T-helper 2 cell treated with Interferon-gamma antibody and Interleukin-4, amounts not matched to agents 100 ng/mL and 5 ng/mL, for 36 hours (primary cell): Measurements from ENCODE around the gene SENP8. TPM values are rescaled to one million over a fixed set of nuclear protein-coding genes. Genes with fewer than 3 reads are reported as not detected.

ENCODE experiments used
- intact Hi-C: fragments of 100-400 bp; cut with micrococcal nuclease; formaldehyde crosslinking; loops from one replicate; pipeline ENCODE4 v1.15.1; 2023
- total RNA-seq: library from RNA; stranded (reverse); gene quantifications from 2 replicates; pipeline ENCODE4 v1.2.3, GENCODE V29; 2022

Gene SENP8
- total RNA-seq, 1 donor from 2014 or later: 1.3 TPM

DNA sequence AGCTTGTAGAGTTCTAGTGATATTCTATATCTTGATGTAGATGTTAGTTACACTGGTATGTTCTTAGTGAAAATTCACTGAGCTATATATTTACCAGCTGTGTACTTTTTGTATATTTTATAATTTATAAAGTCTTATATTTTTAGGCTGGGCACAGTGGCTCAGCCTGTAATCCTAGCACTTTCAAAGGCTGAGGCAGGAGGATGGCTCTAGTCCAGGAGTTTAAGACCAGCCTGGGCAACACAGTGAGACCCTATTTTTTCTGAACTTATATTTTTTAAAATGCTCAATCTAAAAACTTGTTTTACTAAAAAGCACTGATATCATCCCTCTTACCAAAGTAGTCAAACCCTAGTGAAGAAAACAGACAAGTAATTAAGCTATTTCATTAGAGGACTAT is 5.4 kb upstream of the SENP8 start:
- intact Hi-C loops: no loop called here

DNA sequence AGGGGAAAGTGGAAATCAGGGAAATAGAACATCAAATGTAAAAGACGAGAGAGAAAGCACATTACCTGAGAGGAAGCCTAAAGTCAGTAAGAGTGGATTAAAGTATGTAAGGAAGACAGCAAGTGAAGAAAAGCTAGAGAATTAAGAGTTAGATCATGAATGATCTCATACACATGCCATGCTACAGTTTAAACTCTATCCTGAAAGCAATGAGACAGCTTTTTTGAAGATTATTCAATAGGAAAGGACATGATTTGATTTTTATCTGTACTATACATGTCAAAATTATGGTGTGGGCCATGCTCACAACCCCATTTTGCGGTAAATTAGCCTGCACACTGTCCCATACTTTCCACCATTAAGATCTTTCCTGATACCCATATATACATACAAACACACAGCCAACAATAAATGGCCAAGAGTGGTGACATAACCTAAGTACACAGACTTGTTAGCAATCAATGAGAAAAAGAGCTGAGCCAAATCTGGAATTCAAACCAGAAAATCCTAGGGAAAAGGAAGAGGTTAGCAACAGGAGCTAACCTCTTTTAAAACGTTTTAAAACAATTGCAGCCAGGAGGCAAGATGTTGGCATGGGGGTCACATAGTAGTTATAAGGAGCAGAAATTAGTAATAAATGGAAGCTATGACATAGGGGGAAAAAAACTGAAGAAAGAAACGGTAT is 4.7 kb upstream of the SENP8 start:
- intact Hi-C loops: no loop called here

GRCh38 chr15:72116731-72117485 is 1.3 kb upstream of the SENP8 start:
- intact Hi-C loops: loop anchor here (1.0 to 5.0 kb wide), 2 partner anchors 155 to 355 kb away; partner anchors contain the start of genes ARIH1 and PARP6

- intact Hi-C loops: loop anchor here (1.0 to 5.0 kb wide), 4 partner anchors 111 to 355 kb away; partner anchors contain the start of genes ARIH1, HEXA and PARP6
These were observed 652 bp upstream of the SENP8 start for GRCh38 chr15:72117486-72118016.

GRCh38 chr15:72124218-72124617 is 6.0 kb downstream of the SENP8 start:
- intact Hi-C loops: no loop called here

DNA sequence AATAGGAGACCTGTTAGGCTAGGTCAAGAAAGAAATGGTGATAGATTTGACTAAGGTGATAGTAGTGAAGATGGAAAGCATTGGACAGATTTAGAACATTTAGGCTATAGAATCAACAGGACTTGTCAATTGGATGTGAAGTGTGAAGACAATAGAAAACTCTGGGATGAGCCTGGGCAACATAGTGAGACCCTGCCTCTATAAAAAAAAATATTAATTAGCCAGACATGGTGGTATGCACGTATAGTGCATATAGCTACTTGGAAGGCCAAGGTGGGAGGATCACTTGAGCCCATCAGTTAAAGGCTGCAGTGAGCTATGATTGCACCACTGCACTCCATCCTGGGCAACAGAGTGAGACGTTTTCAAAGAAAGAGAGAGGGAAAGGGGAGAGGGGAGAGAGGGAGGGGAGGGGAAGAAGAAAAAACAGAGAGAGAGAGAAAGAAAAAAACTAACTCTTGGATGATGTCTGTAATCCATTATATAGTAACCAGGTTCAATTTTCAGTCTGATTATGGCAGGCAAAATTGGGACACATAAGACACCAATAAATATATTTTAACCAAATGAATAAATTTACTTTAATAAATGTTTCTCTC is 9.6 kb downstream of the SENP8 start:
- intact Hi-C loops: no loop called here

GRCh38 chr15:72128359-72128758 is 10.2 kb downstream of the SENP8 start:
- intact Hi-C loops: no loop called here

- intact Hi-C loops: no loop called here
These were observed 12.1 kb downstream of the SENP8 start for GRCh38 chr15:72130272-72130671.

DNA sequence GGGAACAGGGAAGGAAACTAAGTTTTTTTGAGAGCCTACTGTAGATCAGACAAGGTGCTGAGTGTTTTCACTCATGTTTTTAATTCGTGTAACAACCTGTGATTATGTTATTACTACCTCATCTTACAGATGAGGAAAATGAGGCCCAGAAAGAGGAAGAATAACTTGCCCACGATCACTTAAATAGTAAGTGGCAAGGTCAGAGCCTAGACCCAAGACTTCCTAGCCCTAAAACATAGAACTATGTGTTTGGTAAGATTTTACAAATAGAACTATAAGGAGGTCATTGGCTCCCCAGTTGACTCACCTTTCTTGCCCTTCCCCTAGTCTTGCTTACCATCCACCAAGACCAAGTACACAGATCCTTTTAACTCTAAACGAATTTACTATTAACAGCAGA is 13.7 kb downstream of the SENP8 start:
- intact Hi-C loops: no loop called here

DNA sequence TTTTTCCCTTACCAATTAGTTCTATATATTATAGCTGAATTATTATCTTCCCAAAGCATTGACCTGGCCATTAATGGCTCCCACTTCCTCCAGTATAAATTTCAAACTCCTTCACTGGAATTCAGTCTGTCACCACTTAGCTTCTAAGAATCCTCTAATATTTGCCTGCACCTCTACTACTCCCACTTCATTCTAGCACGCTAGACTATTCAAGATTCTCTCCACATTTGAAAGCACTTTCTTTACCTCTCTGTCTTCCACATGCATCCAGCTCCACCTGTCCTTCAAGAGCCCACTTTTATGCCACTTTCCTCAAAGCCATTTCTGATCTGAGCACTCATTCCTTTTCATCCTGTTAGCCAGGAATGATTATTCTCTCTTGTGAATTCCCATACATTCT is 15.0 kb downstream of the SENP8 start:
- intact Hi-C loops: no loop called here

GRCh38 chr15:72135719-72136118 is 17.5 kb downstream of the SENP8 start:
- intact Hi-C loops: no loop called here

DNA sequence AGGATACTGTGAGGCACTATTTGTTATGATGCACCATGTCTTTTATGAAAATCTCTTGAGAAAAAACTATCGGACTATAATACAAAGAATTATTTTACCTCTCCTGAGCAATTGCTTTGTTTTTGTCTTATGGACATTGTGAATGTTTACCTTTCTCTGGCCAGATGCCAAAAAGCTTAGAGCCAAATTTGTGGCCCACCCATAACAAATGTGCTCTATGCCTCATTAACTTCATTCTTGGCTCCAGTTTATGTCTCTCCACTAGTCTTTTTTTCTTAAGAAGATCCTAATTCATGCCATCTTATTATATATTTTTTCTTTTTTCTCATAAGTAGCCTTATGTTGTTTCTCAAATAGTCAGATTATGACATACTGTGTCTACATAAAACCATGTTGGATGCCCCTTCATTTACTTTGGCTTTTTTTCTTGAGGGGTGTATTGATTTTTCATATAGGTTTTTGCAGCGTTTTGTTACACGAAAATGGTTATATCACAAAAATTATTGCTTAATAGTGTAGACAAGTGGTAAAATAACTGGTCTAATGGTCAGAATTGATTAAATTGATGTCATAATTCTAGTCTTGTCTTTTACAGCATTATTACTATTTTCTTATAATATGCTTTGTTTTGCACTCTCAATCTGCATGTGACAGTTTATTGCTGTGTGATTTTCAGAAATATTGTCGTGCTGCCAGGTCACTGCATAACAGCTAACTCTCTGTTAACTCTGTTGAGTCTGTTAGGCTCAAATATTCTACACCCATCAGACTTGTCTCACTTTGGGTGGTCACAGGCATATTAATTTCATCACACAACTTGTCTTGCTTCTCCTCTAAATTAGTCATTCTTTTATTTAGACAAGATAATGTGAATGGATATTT is 18.2 kb downstream of the SENP8 start:
- intact Hi-C loops: no loop called here

DNA sequence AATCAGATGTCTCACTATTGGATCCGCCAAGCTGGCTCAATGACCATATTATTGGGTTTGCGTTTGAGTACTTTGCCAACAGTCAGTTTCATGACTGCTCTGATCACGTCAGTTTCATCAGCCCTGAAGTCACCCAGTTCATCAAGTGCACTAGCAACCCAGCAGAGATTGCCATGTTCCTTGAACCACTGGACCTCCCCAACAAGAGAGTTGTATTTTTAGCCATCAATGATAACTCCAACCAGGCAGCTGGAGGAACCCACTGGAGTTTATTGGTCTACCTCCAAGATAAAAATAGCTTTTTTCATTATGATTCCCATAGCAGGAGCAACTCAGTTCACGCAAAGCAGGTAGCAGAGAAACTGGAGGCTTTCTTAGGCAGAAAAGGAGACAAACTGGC is 21.5 kb downstream of the SENP8 start:
- intact Hi-C loops: no loop called here

GRCh38 chr15:72140088-72140487 is 21.9 kb downstream of the SENP8 start:
- intact Hi-C loops: no loop called here

- intact Hi-C loops: no loop called here
These were observed 23.2 kb downstream of the SENP8 start for GRCh38 chr15:72141171-72142084.

DNA sequence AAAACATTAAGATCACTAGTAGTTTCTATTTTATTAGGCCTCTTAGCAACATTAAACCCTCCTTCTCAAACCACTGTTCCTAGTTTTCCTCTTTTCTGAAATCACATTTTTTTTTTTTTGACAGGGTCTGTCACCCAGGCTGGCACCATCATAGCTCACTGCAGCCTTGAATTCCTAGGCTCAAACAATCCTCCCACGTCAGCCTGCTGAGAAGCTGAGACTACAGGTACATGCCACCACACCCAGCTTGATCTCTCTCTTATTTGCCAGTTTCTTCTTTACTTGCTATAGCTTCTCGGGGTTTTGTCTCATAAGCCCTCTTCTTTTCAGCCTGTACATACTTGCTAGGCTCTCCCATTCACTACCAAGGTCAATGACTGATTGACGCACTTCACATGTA is 28.0 kb downstream of the SENP8 start:
- intact Hi-C loops: no loop called here

DNA sequence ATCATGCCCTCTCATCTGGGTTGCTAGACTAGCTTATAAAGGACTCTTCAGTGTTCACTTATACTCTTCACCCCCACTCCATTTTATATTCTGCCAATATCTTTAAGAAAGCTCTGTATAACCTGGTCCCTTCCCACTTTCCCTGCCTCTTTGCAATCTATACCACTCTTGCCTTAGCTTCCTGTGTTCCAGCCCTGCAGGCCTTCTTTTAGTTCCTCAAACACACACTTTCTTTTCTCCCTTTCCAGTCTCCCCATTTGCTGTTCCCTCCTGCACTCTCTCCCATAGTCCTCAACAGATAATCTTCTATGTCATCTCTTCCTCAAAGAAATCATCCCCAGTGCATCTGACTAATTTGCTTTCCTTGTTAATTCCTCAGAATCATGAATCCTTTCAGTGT is 28.7 kb downstream of the SENP8 start:
- intact Hi-C loops: no loop called here

DNA sequence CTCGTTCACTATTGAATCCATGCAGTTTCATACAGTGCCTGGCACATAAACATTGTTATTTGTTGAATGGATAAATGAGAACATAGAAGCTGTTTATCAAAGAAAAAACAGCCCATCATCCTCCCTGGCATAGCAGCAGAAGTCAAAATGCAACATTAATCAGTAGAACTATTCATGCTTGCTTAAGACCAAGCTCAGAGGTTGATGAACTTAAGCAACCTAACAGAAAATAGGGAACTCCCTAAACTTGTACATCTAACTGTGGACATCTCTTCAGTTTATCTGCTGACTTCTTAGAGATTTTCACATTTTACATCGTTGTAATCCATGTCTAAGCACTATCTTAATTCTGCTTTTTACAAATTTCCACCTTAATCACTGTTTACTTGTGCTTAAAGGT is 29.2 kb downstream of the SENP8 start:
- intact Hi-C loops: no loop called here

- intact Hi-C loops: no loop called here
These were observed 35.2 kb downstream of the SENP8 start for GRCh38 chr15:72153269-72154000.
